ENCODE measurements around the gene JMJD8. TPM values are rescaled to one million over a fixed set of nuclear protein-coding genes. Genes with fewer than 3 reads are reported as not detected.

The JMJD8 gene
- total RNA-seq, 1 donor from 2014 or later, result 57.6 TPM

DNA sequence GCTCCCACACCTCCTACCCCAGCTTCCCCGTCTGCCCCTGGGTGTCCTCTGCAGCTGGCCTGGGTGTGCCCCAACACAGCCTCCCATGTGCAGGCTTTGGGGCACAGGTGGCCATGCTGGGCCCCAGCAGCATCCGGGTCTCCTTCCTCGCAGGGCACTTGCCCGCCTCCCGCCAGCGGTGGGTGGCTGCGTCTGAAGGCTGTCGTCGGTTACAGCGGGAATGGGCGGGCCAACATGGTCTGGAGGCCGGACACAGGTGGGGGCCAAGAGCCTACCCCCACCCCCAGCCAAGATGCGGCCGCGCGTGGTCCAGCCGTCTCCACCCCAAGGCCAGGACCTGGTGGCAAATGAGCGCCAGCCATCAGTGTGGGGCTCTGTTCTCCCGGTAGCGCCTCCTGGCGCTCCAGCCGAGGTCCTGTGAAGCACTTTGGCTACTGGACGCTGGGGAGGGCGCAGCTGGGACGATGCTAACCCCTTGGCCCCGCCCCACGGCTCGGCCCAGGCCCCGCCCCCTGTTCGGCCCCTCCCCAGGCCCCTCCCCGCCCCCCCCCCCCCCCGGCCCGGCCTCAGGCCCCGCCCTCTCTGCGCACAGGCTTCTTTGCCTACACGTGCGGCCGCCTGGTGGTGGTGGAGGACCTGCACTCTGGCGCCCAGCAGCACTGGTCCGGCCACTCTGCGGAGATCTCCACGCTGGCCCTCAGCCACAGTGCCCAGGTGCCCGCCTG is 23.5 kb downstream of the JMJD8 start:
- Mint-ChIP-seq H3K27me3 (ENCODE audit: unreplicated experiment) (no peaks in the 10 kb centered on the region), H3K27ac (ENCODE audit: unreplicated experiment) (peak overlapping the region; percentile 57), H3K36me3 (ENCODE audit: unreplicated experiment) (peaks cover 2% of the 10 kb centered on the region), H3K4me1 (ENCODE audit: unreplicated experiment) (peaks cover 5% of the 10 kb centered on the region), H3K4me3 (ENCODE audit: unreplicated experiment) (peak overlapping the region; percentile 29), H3K9me3 (ENCODE audit: unreplicated experiment) (no peaks in the 10 kb centered on the region)
- TF ChIP-seq, protein P1, sequence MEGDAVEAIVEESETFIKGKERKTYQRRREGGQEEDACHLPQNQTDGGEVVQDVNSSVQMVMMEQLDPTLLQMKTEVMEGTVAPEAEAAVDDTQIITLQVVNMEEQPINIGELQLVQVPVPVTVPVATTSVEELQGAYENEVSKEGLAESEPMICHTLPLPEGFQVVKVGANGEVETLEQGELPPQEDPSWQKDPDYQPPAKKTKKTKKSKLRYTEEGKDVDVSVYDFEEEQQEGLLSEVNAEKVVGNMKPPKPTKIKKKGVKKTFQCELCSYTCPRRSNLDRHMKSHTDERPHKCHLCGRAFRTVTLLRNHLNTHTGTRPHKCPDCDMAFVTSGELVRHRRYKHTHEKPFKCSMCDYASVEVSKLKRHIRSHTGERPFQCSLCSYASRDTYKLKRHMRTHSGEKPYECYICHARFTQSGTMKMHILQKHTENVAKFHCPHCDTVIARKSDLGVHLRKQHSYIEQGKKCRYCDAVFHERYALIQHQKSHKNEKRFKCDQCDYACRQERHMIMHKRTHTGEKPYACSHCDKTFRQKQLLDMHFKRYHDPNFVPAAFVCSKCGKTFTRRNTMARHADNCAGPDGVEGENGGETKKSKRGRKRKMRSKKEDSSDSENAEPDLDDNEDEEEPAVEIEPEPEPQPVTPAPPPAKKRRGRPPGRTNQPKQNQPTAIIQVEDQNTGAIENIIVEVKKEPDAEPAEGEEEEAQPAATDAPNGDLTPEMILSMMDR (IDR thresholded peaks at IDR 0.05), result peak; percentile 57
- no peak for DNase-seq (ENCODE audit: extremely low spot score, unreplicated experiment)

DNA sequence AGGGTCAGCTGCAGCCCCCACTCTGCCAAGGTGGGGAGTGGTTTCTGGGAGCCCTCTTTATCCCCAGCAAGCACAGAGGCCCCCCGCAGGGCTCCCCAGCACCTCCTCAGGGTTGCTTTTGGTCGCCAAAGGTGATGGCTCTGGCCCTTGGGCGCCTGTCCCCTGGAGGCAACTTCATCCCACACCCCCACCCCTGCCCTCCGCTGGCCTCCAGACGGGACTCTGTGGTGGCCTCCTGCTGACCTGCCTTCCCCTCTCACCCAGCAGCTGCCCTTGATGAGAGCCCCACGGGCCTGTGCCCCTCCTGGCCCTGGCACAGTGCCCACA is 24.0 kb downstream of the JMJD8 start:
- H3K9me3 Mint-ChIP-seq (ENCODE audit: unreplicated experiment), result no peaks in the 10 kb centered on the region
- peaks cover 5% of the 10 kb centered on the region for H3K4me1 Mint-ChIP-seq (ENCODE audit: unreplicated experiment)
- H3K4me3 Mint-ChIP-seq (ENCODE audit: unreplicated experiment), result no peak overlapping the region
- no peak for DNase-seq (ENCODE audit: extremely low spot score, unreplicated experiment)
- TF ChIP-seq, protein P1 (IDR thresholded peaks at IDR 0.05), result no peak
- H3K36me3 Mint-ChIP-seq (ENCODE audit: unreplicated experiment), result peaks cover 2% of the 10 kb centered on the region
- no peaks in the 10 kb centered on the region for H3K27me3 Mint-ChIP-seq (ENCODE audit: unreplicated experiment)
- no peak overlapping the region for H3K27ac Mint-ChIP-seq (ENCODE audit: unreplicated experiment)

DNA sequence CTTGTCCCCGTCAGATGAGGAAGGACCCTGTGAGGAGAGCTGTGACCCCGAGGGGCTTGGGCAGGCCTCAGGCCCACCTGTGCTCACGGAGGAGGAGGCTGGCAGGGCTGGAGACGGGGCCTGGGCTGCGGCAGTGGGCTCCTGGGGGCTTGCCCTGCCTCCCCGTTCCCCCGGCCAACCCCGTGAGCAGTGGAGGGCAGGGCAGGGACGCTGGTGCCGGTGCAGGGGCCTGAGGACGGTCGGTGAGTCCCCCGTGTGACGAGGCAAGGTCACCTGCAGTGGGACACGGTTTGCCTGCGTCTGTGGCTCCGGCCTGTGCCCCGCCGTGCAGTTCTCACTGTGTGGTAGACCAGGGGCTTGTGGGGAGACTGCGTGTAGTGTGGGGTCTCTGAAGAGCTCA is 24.5 kb downstream of the JMJD8 start:
- Mint-ChIP-seq H3K27ac (ENCODE audit: unreplicated experiment) (no peak overlapping the region), H3K36me3 (ENCODE audit: unreplicated experiment) (peaks cover 2% of the 10 kb centered on the region), H3K4me3 (ENCODE audit: unreplicated experiment) (no peak overlapping the region), H3K4me1 (ENCODE audit: unreplicated experiment) (peaks cover 5% of the 10 kb centered on the region), H3K27me3 (ENCODE audit: unreplicated experiment) (no peaks in the 10 kb centered on the region), H3K9me3 (ENCODE audit: unreplicated experiment) (no peaks in the 10 kb centered on the region)
- DNase-seq (ENCODE audit: extremely low spot score, unreplicated experiment), result no peak
- TF ChIP-seq, protein P1 (IDR thresholded peaks at IDR 0.05), result no peak

DNA sequence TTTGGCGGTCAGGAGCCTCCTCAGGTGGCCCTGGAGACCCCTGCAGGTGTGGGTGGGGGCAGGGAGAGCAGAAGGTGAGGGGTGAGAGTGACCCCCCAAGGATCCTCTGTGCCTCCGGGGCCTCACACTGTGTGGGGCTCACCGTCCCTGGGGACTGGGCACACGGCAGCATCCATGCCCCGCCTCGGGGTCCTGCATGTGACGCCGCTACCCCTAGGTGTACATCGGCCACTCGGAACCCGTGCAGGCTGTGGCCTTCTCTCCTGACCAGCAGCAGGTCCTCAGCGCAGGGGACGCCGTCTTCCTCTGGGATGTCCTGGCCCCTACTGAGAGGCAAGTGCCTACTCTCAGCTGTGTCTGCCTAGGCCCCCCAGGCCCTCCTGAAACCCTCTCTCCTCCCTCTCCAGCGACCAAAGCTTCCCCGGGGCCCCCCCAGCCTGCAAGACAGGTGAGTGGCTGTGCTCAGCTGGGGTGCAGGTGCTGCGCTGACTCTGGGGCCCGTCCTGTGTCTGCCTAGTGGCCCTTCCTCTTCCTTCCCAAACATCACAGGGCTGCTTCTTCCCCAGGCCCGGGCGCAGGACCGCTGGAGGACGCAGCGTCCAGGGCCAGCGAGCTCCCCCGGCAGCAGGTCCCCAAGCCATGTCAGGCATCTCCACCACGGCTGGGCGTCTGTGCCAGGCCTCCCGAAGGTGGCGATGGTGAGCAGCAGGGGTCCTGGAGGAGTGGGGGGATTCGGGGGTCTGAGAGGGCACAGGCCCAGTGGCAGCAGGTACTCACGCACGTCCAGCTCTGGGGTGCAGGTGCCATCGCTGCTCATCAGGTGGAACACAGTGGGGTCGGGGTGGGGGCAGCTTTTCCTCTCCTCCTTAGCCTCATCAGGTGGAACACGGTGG is 25.2 kb downstream of the JMJD8 start:
- Mint-ChIP-seq H3K9me3 (ENCODE audit: unreplicated experiment) (no peaks in the 10 kb centered on the region), H3K4me3 (ENCODE audit: unreplicated experiment) (no peak overlapping the region), H3K36me3 (ENCODE audit: unreplicated experiment) (peaks cover 2% of the 10 kb centered on the region), H3K4me1 (ENCODE audit: unreplicated experiment) (peaks cover 5% of the 10 kb centered on the region), H3K27ac (ENCODE audit: unreplicated experiment) (no peak overlapping the region), H3K27me3 (ENCODE audit: unreplicated experiment) (no peaks in the 10 kb centered on the region)
- no peak for DNase-seq (ENCODE audit: extremely low spot score, unreplicated experiment)
- TF ChIP-seq, protein P1 (IDR thresholded peaks at IDR 0.05), result no peak

DNA sequence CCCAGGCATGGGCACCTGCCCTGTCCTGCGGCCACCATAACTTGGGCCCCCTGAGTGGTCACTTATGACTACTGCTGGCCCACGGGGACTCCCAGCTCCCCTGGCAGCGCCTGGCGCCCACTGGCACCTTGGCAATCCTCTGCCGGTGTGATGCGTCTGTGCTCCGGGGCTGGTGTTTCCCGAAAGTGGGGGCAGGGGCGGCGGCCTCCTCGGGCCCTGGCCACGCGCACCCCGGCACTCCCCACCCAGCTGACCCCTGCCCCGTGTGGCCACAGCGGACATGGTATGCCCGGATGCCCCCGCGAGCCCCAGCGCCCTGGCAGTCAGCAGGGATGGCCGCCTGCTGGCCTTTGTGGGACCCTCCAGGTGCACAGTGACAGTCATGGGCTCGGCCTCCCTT is 26.6 kb downstream of the JMJD8 start:
- DNase-seq (ENCODE audit: extremely low spot score, unreplicated experiment), result no peak
- Mint-ChIP-seq H3K4me3 (ENCODE audit: unreplicated experiment) (no peak overlapping the region), H3K36me3 (ENCODE audit: unreplicated experiment) (peaks cover 2% of the 10 kb centered on the region), H3K9me3 (ENCODE audit: unreplicated experiment) (no peaks in the 10 kb centered on the region), H3K27me3 (ENCODE audit: unreplicated experiment) (no peaks in the 10 kb centered on the region), H3K4me1 (ENCODE audit: unreplicated experiment) (peaks cover 5% of the 10 kb centered on the region), H3K27ac (ENCODE audit: unreplicated experiment) (no peak overlapping the region)
- TF ChIP-seq, protein P1 (IDR thresholded peaks at IDR 0.05), result no peak

Data from osteocyte (in vitro differentiated cells).